ENCODE data around the gene MPI. TPM values are rescaled to one million over a fixed set of nuclear protein-coding genes. Genes with fewer than 3 reads are reported as not detected.

MPI gene
- total and polyA plus RNA-seq, 2 of the 8 experiments (the other 6 are each of a cell fraction or from before 2014, with no cell fraction given), result 31.0 to 74.8 TPM

- TF ChIP-seq MAFK (IDR thresholded peaks at IDR 0.05; ENCODE audit: low read depth, low read length) (no peak), SIN3A (conservative IDR thresholded peaks at IDR 0.05 in 1 of 2, IDR thresholded peaks at IDR 0.05 in 1 of 2; ENCODE audit: low read depth in 1 of 2, low read length in 2 of 2) (0 out of 4 replicates have a peak, but pooled peaks have one; percentile 5 to 53), USF2 (IDR thresholded peaks at IDR 0.05; ENCODE audit: low read length) (no peak), CEBPB (IDR thresholded peaks at IDR 0.05; ENCODE audit: low read depth, low read length) (peak; percentile 68; the same call in 1 of the 2 replicates), ZNF274 (IDR thresholded peaks at IDR 0.05; ENCODE audit: borderline replicate concordance, extremely low read depth, low read length) (no peak), NRF1 (IDR thresholded peaks at IDR 0.05; ENCODE audit: low read depth, low read length) (peak; percentile 90), HDAC6 (IDR thresholded peaks at IDR 0.05; ENCODE audit: low read depth, low read length) (no peak), E2F6 (IDR thresholded peaks at IDR 0.05) (peak; percentile 33; the same call in 1 of the 2 replicates), SRF (IDR thresholded peaks at IDR 0.05; ENCODE audit: low read depth, low read length) (no peak), KDM4A (IDR thresholded peaks at IDR 0.05; ENCODE audit: low read depth, low read length, severe bottlenecking) (peak; percentile 75), RAD21 (IDR thresholded peaks at IDR 0.05 in 1 of 2, conservative IDR thresholded peaks at IDR 0.05 in 1 of 2; ENCODE audit: low read depth in 2 of 2, low read length in 2 of 2) (no peak), POLR2A (IDR thresholded peaks at IDR 0.05; ENCODE audit: control extremely low read depth in 1 of 2, low read depth in 2 of 2, low read length in 2 of 2) (peak; percentile 61 to 69; a peak in 2 of 3 replicates), TAF1 (IDR thresholded peaks at IDR 0.05; ENCODE audit: low read depth, low read length) (peak; percentile 82; the same call in 1 of the 2 replicates), FOSL1 (IDR thresholded peaks at IDR 0.05; ENCODE audit: insufficient read depth, low read depth, low read length) (no peak), NANOG (IDR thresholded peaks at IDR 0.05; ENCODE audit: insufficient read depth, low read depth, low read length, poor library complexity, severe bottlenecking) (no peak), TBP (IDR thresholded peaks at IDR 0.05; ENCODE audit: low read depth, low read length) (peak; percentile 68; the same call in 1 of the 2 replicates), PHF8 (conservative IDR thresholded peaks at IDR 0.05; ENCODE audit: low read depth, low read length) (peak; percentile 87), YY1 (IDR thresholded peaks at IDR 0.05; ENCODE audit: low read depth, low read length) (peak; percentile 93), RNF2 (IDR thresholded peaks at IDR 0.05; ENCODE audit: borderline replicate concordance, low read depth, low read length, missing control alignments, poor library complexity, severe bottlenecking) (no peak), ASH2L (IDR thresholded peaks at IDR 0.05; ENCODE audit: low read length) (peak; percentile 69)
These were observed 16.8 kb downstream of the MPI start, which contains the start of gene FAM219B (continued) for GRCh38 chr15:74906450-74907162.
